ENCODE results near the gene IL11. TPM values are rescaled to one million over a fixed set of nuclear protein-coding genes. Genes with fewer than 3 reads are reported as not detected.

IL11 gene
- total RNA-seq, 2 experiments from 2014 or later, result 0.26 to 0.34 TPM

DNA sequence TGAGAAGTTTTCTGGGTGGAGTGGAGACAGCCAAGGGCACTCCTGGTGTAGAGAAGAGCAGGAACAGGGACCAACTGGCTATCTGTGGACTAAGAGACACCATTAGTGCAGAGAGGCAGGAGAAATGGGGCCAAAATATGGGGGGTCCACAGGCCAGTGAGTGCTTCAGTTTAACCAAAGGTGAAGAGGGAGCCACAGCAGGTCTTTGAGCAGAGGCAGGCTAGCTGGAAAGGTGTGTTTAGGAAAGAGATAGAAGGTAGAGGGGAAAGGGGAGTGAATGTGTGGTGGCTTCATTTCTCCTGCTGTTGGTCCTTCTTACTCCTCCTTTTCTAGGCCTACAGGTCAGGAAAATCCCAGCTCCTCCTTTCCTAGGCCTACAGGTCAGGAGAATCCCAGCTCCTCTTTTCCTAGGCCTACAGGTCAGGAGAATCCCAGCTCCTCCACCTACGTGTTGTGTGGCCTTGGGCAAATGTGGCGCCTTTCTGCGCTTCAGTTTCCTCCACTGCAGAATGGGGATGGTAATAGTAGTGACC lies 12.3 kb upstream of the IL11 start:
- Mint-ChIP-seq H3K27me3 (ENCODE audit: low read depth) (no peaks in the 10 kb centered on the region), H3K27ac (peak overlapping the region; percentile 95), H3K36me3 (ENCODE audit: low read depth) (peaks cover 39% of the 10 kb centered on the region), H3K4me3 (peak overlapping the region; percentile 88), H3K4me1 (ENCODE audit: low read depth) (peaks cover 38% of the 10 kb centered on the region), H3K9me3 (ENCODE audit: insufficient read depth) (no peaks in the 10 kb centered on the region)
- ATAC-seq, result no peak
- ChIA-PET CTCF (interaction anchor here (1.4 to 3.1 kb wide), 6 partner anchors 16 to 128 kb away, joined by 3 to 30 read pairs (median 16); partner anchors contain the start of gene KMT5C), POLR2A (interaction anchor here (0.7 to 14.2 kb wide), 5 partner anchors 20 to 128 kb away, joined by 3 to 213 read pairs (median 4); partner anchors contain the start of gene UBE2S)
- no peak for DNase-seq

GRCh38 chr19:55382013-55382412 lies 11.8 kb upstream of the IL11 start:
- CTCF ChIA-PET, result interaction anchor here (2.9 kb wide), 1 partner anchor 90 kb away, joined by 19 read pairs; no protein-coding TSS in a partner anchor

GRCh38 chr19:55379174-55379573 lies 8.9 kb upstream of the IL11 start:
- no peaks in the 10 kb centered on the region for H3K9me3 Mint-ChIP-seq (ENCODE audit: insufficient read depth)
- ChIA-PET CTCF (no interaction called here), POLR2A (interaction anchor here (1.1 kb wide), 1 partner anchor 40 kb away, joined by 3 read pairs; no protein-coding TSS in a partner anchor)
- no peak overlapping the region for H3K4me3 Mint-ChIP-seq
- no peak for DNase-seq
- H3K4me1 Mint-ChIP-seq (ENCODE audit: low read depth), result peaks cover 24% of the 10 kb centered on the region
- H3K27me3 Mint-ChIP-seq (ENCODE audit: low read depth), result no peaks in the 10 kb centered on the region
- peaks cover 19% of the 10 kb centered on the region for H3K36me3 Mint-ChIP-seq (ENCODE audit: low read depth)
- ATAC-seq, result no peak
- no peak overlapping the region for H3K27ac Mint-ChIP-seq

More at GRCh38 chr19:55382013-55382412, 11.8 kb upstream of the IL11 start:
- peak overlapping the region; percentile 88 for H3K4me3 Mint-ChIP-seq
- no peak for DNase-seq
- POLR2A ChIA-PET, result interaction anchor here (0.9 to 14.2 kb wide), 3 partner anchors 21 to 128 kb away, joined by 3 to 213 read pairs (median 19); partner anchors contain the start of gene UBE2S
- no peak for ATAC-seq
- no peaks in the 10 kb centered on the region for H3K9me3 Mint-ChIP-seq (ENCODE audit: insufficient read depth)
- H3K4me1 Mint-ChIP-seq (ENCODE audit: low read depth), result peaks cover 34% of the 10 kb centered on the region
- H3K36me3 Mint-ChIP-seq (ENCODE audit: low read depth), result peaks cover 33% of the 10 kb centered on the region
- no peaks in the 10 kb centered on the region for H3K27me3 Mint-ChIP-seq (ENCODE audit: low read depth)
- no peak overlapping the region for H3K27ac Mint-ChIP-seq

DNA sequence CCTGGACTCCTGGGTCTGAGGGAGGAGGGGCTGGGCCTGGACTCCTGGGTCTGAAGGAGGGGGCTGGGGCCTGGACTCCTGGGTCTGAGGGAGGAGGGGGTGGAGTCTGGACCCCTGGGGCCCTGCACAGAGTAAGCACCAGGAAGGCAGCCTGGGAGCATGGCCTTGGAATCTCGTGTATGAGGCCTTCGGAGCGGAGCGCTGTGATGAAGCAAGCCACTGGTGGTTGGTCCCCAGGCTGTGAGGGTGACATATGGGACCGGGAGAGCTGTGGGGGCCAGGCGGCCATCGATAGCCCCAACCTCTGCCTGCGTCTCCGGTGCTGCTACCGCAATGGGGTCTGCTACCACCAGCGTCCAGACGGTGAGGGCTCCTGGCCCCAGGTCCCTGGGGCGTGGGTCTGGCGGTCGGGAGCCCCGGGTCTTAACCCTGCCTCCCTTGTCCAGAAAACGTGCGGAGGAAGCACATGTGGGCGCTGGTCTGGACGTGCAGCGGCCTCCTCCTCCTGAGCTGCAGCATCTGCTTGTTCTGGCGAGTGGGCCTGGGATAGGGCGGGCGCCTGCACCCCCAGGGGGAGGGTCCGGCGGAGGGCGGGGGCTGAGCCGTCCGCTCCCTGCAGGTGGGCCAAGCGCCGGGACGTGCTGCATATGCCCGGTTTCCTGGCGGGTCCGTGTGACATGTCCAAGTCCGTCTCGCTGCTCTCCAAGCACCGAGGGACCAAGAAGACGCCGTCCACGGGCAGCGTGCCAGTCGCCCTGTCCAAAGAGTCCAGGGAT lies 7.3 kb upstream of the IL11 start:
- POLR2A ChIA-PET, result no interaction called here

DNA sequence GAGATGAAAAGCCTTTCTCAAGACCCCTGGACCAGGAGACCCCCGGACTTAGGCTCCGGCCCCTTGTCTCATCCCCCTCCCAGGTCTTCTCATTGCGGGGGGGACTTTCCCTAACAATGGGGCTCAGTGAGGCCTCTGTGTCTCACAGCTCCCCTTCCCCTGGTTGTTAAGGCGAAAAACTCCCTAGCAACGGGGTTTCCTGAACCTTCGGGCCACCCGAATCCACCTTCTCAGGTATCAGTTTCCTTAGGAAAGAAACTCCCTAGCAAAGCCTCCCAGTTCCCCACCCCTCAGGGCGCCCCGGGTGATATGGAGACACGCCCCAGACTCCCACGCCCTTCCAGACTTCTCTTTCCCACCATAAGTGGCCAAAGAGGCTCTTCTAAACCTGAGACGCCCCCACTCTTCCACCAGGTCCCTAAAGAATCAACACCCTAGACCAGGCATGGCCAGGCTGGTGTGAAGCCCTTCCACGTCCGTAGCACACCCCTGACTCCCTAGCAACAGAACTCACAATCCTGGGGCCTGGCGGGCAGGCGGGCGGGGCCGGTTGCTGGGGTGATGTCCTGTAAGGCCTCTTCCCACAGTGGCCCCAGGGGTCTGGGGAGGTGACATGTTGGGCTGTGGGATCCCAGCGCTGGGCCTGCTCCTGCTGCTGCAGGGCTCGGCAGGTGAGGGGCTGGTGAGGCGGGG lies 6.1 kb upstream of the IL11 start, which contains the start of gene TMEM190:
Gene TMEM190, plus strand, starts transcription at position 586 of the 693 bp plus-strand sequence. Its CDS starts 28 bp downstream, at position 614.
- H3K36me3 Mint-ChIP-seq (ENCODE audit: low read depth), result peaks cover 5% of the 10 kb centered on the region
- POLR2A ChIA-PET, result interaction anchor here (1.3 kb wide), 1 partner anchor 8 kb away, joined by 3 read pairs; the partner anchor contains the start of gene TMEM238
- no peak within 1 kb of the TSS for H3K27ac Mint-ChIP-seq
- no peak within 1 kb of the TSS for H3K4me3 Mint-ChIP-seq
- CTCF ChIA-PET, result no interaction called here
- no peaks in the 10 kb centered on the region for H3K9me3 Mint-ChIP-seq (ENCODE audit: insufficient read depth)
- peaks cover 10% of the 10 kb centered on the region for H3K4me1 Mint-ChIP-seq (ENCODE audit: low read depth)
- H3K27me3 Mint-ChIP-seq (ENCODE audit: low read depth), result peaks cover 14% of the 10 kb centered on the region
- DNase-seq, result no peak
- ATAC-seq, result no peak

More for the DNA sequence above, 7.3 kb upstream of the IL11 start:
- no peak overlapping the region for H3K4me3 Mint-ChIP-seq
- CTCF ChIA-PET, result no interaction called here
- no peak for ATAC-seq
- peaks cover 18% of the 10 kb centered on the region for H3K4me1 Mint-ChIP-seq (ENCODE audit: low read depth)
- no peak for DNase-seq
- H3K9me3 Mint-ChIP-seq (ENCODE audit: insufficient read depth), result no peaks in the 10 kb centered on the region
- H3K36me3 Mint-ChIP-seq (ENCODE audit: low read depth), result peaks cover 17% of the 10 kb centered on the region
- no peak overlapping the region for H3K27ac Mint-ChIP-seq
- H3K27me3 Mint-ChIP-seq (ENCODE audit: low read depth), result peaks cover 5% of the 10 kb centered on the region

GRCh38 chr19:55373993-55374757 lies 3.9 kb upstream of the IL11 start:
- H3K4me3 Mint-ChIP-seq, result no peak overlapping the region
- peaks cover 2% of the 10 kb centered on the region for H3K36me3 Mint-ChIP-seq (ENCODE audit: low read depth)
- ChIA-PET CTCF (no interaction called here), POLR2A (interaction anchor here (0.6 kb wide), 1 partner anchor 104 kb away, joined by 3 read pairs; no protein-coding TSS in a partner anchor)
- peaks cover 28% of the 10 kb centered on the region for H3K27me3 Mint-ChIP-seq (ENCODE audit: low read depth)
- peaks cover 11% of the 10 kb centered on the region for H3K4me1 Mint-ChIP-seq (ENCODE audit: low read depth)
- no peak for ATAC-seq
- DNase-seq, result no peak
- no peaks in the 10 kb centered on the region for H3K9me3 Mint-ChIP-seq (ENCODE audit: insufficient read depth)
- H3K27ac Mint-ChIP-seq, result no peak overlapping the region

- no peaks in the 10 kb centered on the region for H3K9me3 Mint-ChIP-seq (ENCODE audit: insufficient read depth)
- peaks cover 2% of the 10 kb centered on the region for H3K36me3 Mint-ChIP-seq (ENCODE audit: low read depth)
- H3K27me3 Mint-ChIP-seq (ENCODE audit: low read depth), result peaks cover 33% of the 10 kb centered on the region
- no peak overlapping the region for H3K4me3 Mint-ChIP-seq
- DNase-seq (no peak), ATAC-seq (no peak)
- CTCF ChIA-PET, result interaction anchor here (1.2 kb wide), 1 partner anchor 130 kb away, joined by 3 read pairs; no protein-coding TSS in a partner anchor
- POLR2A ChIA-PET, result interaction anchor here (0.6 to 1.4 kb wide), 2 partner anchors 11 to 103 kb away, joined by 3 to 6 read pairs; partner anchors contain the start of gene TMEM238
- no peak overlapping the region for H3K27ac Mint-ChIP-seq
- peaks cover 11% of the 10 kb centered on the region for H3K4me1 Mint-ChIP-seq (ENCODE audit: low read depth)
Observed at GRCh38 chr19:55373306-55373992, 3.2 kb upstream of the IL11 start.

GRCh38 chr19:55372316-55373081 lies 2.2 kb upstream of the IL11 start:
- ChIA-PET POLR2A (interaction anchor here (0.6 to 1.4 kb wide), 2 partner anchors 12 to 14 kb away, joined by 3 to 6 read pairs; partner anchors contain the start of gene TMEM238), CTCF (interaction anchor here (0.5 to 1.2 kb wide), 2 partner anchors 35 to 131 kb away, joined by 3 read pairs; no protein-coding TSS in a partner anchor)
- Mint-ChIP-seq H3K9me3 (ENCODE audit: insufficient read depth) (no peaks in the 10 kb centered on the region), H3K27me3 (ENCODE audit: low read depth) (peaks cover 37% of the 10 kb centered on the region), H3K4me1 (ENCODE audit: low read depth) (peaks cover 11% of the 10 kb centered on the region), H3K4me3 (no peak overlapping the region), H3K27ac (no peak overlapping the region), H3K36me3 (ENCODE audit: low read depth) (peaks cover 2% of the 10 kb centered on the region)
- ATAC-seq, result no peak
- DNase-seq, result no peak

DNA sequence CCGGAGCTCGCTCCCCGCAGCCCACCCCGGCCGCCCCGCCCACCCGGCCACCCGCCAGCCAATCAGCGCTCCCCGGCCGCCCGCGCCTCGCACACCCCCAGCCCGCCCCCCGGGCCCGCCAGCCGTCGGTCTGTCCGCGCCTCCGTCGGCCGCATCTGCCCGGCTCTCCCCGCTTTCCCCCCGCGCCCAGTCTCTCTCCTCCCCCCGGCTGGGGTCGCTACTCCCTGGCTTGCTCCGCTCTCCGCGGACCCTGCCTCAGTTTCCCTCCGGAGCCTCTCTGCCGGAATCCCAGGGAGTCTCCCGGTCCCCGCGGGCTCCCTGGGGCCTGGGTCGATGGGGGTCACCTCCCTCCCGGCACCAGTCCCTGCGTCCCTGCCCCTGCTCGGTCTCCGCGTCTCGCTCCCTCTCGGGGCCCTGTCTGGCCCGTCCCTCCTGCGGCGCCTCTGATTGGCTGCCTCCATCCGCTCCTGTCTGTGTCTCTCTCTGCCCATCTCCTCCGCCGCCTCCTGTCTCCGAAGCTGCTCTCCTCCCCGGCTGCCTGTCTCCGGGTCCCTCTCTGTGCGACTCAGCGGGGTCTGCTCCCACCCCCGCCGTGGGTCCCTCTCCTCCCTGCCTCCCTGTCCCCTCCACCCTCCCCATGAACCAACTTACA lies 484 bp downstream of the IL11 start:
- Mint-ChIP-seq H3K4me1 (ENCODE audit: low read depth) (peaks cover 11% of the 10 kb centered on the region), H3K9me3 (ENCODE audit: insufficient read depth) (no peaks in the 10 kb centered on the region), H3K27me3 (ENCODE audit: low read depth) (peaks cover 40% of the 10 kb centered on the region), H3K27ac (no peak overlapping the region), H3K4me3 (no peak overlapping the region), H3K36me3 (ENCODE audit: low read depth) (peaks cover 2% of the 10 kb centered on the region)
- ATAC-seq (peak; percentile 50), DNase-seq (peak; percentile 38)
- ChIA-PET CTCF (no interaction called here), POLR2A (interaction anchor here (1.5 to 2.3 kb wide), 2 partner anchors 14 to 18 kb away, joined by 3 to 7 read pairs; partner anchors contain the start of gene TMEM238)
